ENCODE data around the gene BLID.

Gene BLID

GRCh38 chr11:122075016-122075415 is 41.0 kb downstream of the BLID start:
- DNase-seq, result no peak

- no peak for DNase-seq
Measured at GRCh38 chr11:122074022-122074421, 42.0 kb downstream of the BLID start.

DNA sequence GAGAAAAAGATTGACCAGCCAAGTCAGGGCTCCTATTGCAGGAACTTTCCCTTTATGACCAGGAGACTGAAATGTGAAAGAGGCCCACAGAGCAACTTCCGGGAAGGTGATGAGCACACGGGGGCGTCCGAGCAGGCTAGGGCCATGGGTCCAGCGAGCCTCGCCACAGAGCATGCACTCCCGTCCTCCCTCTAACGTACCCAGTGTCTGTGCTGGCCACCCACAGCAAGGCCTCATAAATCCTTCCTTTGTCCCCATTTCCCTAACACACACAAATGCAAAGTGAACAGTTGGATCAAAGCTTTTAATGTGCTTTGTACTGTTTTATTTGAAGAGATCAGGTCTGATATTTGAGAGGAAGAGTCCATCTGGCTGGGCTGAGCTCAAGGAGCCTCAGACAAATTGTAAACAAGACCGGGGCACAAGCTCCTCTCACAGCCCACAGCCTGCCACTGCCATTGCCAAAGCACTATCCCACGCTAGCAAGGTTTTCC is 44.3 kb downstream of the BLID start:
- no peak for DNase-seq

GRCh38 chr11:122069707-122070360 is 46.2 kb downstream of the BLID start:
- no peak for DNase-seq

DNA sequence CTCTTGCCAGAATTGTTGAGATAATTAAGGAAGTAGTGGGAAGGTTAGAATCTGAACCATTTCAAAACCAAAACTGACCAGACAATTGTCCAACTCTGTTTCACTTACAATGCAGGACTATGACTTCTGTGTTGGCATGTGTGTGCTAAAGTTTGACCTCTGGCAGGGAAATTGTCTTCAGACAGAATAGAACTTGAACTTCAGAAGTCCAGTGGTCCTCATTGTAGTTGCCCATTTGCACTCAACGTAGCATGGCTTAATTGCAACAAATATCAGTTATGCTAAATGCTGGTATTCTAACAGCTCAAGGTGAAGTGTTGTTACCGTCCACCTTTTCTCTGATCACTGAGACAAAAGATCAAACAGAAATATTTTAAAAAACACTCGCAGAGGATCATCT is 47.2 kb downstream of the BLID start:
- DNase-seq, result no peak

DNA sequence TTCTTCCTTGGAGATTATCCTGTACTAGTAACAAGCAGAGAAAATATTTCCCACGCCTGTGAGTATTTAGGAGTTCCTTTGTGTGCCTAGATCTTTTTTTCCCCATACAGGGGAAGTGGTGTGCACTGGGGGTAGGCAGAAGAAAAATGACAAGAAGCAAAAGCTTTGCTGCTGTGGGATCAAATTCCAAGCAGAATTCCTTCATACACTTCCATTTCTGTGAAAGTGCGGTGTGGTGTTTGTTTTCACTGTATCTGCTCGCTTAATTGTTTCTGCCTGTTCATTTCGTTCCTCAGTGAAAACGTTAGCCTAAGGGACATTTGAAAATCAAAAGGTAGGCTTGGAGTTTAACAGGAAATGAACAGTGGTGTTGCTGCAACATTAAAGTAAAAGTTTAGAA is 47.9 kb downstream of the BLID start:
- DNase-seq, result no peak
